Stimulated activated CD4-positive, alpha-beta T cell treated with anti-CD3 and anti-CD28 coated beads, TNF-alpha, amount 100 ng/mL, for 1 hour (primary cell): ENCODE data around the gene CDH1.
A peak's percentile ranks its signal among the peaks of the same experiment; 100 is the strongest.

Experiments
- DNase-seq, 3 donors: peaks; one replicate each; pipeline ENCODE4 v3.0.0-alpha.2; 2020; ENCODE audit warnings: low read depth in 3 of 3, low spot score in 1 of 3

CDH1 gene

DNA sequence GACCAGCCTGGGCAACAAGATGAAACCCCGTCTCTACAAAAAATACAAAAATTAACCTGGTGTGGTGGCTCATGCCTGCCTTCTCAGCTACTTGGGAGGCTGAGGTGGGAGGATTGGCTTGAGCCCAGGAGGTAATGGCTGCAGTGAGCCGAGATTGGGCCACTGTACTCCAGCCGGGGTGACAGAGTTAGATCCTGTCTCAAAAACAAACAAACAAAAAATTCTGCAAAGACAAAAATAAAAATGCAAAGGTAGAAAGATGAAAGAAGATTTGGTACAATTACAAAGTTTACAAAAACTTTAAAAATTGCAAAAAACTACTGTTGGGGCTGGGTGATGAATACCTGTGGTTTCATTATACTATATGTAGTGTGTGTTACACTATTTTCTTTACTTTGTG lies 5.5 kb upstream of the CDH1 start:
- no peak for DNase-seq

DNA sequence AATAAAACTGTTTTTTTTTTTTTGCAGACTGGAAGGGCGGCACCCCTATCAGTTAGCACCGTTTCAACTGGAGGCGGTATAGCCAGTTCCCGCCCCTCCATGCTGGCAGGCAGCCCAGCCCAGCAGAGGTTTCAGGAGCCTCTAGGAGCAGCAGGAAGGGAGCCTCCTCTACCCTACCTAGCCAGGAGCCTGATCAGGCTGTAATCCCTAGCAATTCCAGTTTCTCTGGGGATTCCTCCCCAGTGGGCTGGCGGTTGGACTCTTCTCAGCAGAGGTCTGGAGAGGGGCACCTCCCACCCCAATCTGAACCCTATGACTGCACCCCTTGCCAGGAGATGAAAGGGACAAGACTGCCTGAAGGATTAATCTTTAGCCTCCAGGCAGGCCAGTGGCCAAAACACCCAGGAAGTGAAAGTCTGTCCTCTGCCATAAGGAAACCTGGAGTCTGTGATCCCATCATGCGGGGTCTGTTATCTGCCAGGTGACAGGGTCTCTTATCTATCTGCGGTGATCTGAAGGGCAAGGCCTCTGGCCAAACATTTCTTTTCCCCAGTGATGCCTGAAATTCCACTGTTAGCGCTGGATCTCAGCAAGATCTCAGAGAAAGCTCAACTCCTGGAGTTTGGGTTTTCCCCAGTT lies 4.9 kb upstream of the CDH1 start:
- DNase-seq: no peak

DNA sequence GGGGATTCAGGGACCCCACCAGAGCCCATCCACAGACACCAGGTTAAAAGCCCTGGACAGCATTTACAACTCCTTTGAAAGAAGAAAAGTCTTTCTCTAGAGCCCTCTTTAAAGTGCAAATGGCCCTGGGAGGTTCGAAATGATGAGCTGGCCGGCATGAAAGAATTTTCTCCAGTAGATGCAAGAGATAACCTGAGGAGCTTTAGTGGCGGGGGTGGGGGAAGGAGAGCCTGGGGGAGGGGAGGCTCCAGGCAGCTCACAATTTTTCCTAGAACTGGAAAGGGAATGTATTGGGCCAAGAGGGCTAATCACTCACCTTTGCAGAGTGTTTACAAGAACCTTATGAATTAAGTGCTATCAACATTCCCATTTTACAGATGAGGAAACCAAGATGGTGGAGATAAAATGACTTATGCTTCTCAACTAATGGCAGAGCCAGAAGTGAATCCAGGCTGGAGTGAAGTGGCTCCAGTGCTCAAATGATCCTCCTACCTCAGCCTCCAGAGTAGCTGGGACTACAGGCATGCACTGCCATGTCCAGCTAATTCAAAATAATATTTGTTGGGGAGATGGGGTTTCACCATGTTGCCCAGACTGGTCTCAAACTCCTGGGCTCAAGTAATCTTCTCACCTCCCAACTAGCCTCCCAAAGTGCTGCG lies 4.2 kb upstream of the CDH1 start:
- no peak for DNase-seq

DNA sequence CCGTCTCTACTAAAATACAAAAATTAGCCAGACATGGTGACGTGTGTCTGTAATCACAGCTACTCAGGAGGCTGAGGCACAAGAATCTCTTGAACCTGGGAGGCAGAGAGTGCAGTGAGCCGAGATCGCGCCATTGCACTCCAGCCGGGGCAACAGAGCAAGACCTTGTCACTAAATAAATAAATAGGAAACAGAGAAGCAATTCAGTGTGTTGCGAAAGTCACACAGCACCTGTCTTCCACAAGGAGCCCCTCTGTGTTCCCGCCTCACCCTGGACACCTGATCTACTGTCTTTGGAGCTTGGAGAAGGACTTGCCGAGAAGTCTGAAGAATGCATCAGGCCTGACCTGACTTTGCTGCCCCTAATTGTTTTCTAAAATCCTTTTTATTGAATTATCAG lies 3.5 kb upstream of the CDH1 start:
- DNase-seq: no peak

DNA sequence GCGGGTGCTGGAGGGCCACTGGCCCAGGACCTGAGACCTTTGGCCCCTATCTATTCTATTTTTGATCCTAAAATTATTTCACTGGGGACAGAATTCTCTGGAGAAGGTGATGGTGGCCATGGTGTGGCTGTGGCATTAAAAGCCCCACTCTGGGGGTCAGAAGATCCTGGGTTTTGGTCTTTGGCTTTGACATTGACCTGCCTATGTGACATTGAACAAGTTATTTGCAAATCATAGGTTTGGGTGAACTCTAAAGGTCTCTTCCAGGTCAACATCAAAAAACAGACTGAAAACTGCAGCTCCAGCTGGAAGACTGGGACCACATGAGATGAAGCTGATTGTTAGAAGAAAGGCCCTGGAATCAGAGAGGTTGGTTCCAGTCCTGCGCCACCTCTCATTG lies 2.3 kb upstream of the CDH1 start:
- DNase-seq: no peak

DNA sequence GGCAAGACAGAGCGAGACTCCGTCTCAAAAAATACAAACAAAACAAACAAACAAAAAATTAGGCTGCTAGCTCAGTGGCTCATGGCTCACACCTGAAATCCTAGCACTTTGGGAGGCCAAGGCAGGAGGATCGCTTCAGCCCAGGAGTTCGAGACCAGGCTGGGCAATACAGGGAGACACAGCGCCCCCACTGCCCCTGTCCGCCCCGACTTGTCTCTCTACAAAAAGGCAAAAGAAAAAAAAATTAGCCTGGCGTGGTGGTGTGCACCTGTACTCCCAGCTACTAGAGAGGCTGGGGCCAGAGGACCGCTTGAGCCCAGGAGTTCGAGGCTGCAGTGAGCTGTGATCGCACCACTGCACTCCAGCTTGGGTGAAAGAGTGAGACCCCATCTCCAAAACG lies 531 bp upstream of the CDH1 start:
- no peak for DNase-seq

DNA sequence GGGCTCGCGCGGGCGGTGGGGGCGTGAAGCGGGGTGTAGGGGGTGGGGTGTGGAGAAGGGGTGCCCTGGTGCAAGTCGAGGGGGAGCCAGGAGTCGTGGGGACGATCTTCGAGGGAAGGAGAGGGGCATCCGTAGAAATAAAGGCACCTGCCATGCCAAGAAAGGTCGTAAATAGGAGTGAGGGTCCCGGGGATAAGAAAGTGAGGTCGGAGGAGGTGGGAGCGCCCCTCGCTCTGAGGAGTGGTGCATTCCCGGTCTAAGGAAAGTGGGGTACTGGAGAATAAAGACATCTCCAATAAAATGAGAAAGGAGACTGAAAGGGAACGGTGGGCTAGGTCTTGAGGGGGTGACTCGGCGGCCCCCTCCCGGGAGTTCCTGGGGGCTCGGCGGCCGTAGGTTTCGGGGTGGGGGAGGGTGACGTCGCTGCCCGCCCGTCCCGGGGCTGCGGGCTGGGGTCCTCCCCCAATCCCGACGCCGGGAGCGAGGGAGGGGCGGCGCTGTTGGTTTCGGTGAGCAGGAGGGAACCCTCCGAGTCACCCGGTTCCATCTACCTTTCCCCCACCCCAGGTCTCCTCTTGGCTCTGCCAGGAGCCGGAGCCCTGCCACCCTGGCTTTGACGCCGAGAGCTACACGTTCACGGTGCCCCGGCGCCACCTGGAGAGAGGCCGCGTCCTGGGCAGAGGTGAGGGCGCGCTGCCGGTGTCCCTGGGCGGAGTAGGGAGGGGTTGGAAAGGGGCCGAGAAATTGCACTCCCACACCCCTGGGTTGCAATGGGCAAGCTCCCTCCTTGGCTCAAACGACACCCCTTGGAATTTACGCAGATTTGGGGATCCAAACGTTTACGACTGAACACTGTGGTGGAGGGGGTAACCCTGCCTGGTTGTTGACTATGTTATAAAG lies 888 bp downstream of the CDH1 start:
- no peak for DNase-seq

DNA sequence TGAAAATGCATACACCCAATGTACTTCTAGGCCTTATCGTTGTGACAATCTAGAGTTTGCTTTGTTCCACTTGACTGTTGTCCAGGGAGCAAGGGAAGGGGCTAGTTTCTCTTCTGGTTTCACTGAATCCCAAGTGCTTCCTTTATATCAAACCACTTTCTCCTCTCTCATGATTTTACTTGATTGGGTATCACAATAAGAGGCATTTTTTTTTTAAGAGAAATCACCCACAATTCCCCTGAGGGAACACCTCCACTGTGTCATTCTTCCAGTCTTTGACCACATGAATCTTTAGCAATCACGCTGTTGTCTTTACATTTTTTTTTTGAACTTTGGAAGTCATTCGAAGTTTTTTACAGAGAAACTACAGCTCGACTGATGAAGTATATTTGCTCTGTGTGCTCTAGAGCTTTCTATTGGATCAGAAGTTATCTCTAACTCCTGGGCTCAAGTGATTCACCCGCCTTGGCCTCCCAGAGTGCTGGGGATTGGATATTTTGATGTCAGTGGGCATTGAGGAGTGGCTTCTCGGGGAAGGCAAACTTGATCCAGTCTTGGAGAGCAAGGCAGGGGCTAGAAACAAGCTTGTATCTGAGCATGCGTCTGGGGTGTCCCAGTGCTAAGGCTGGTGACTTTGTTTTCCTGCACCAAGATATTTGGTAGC lies 3.0 kb downstream of the CDH1 start:
- no peak for DNase-seq

DNA sequence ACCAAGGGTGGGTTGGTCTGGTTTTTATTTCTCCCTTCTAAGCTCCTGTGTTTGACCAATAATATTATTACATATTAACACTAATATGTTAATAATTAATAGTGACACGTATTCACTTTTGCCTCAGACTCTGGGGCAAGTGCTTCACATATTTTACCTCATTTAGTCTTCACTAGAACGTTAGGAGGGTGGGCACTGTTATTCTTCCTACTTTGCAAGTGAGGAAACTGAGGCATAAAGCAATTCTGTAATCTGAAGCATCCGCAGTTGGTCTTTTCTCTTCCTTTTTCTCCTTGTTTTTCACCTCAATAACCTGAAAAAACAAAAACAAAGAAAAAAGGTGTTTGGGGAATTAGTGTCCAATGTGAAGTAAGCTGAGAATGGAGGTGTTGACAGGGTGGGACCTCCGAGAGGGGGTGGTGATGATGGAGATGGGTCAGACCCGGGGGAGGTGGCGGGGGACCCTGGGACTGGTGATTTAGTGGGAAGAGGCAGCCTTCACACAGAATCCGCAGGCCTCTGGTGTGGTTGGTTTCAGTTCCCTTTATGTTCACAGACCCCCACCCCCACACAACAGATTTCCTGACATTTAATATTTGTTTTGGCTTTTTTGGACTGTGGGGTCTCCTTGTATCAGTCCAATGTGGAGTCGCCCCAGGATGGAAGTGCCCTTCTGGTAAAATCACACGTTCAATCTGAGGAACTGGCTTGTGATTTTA lies 3.7 kb downstream of the CDH1 start:
- DNase-seq: no peak

DNA sequence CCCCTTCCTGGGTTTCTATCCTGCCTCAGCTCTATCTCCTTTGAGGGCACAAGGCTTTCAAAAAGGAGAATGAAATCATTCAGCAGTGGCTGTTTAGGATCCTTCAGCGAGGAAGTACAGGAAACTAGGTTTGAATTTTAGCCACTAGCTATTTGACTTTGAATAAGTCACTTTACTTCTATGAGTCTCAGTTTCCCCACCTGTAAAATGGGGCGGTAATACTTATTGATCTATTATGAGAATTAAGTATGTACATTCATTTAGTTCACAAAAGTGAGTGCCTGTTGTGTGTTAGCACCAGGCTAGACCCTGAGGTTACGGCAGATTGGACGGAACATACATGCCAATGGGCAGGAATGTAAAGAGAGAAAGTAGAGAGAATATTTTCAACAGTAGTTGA lies 6.6 kb downstream of the CDH1 start:
- no peak for DNase-seq

DNA sequence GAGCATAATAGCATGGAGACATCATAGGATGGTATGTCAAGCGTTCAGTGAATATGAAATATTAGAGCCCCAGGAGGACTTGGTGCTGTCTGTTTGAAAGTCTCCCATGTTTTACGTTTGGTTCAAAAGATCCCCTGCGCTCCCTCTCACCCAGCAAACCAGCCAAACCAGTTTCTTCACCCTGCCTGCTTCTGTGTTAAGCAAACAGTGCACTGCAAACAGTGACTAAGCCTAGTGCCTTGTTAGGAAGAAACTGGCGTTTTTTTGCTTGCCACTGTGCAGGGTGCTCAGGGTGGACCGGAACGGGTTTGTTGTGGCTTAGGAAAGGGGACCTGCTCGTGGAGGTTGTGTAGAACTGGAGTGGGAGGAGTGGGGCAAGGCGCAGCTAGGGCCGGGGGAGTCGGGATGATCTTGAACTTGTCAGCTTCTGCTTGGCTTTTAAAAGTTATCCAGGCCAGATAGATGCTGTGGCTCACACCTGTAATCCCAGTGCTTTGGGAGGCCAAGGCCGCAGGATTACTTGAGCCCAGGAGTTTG lies 7.7 kb downstream of the CDH1 start:
- no peak for DNase-seq

DNA sequence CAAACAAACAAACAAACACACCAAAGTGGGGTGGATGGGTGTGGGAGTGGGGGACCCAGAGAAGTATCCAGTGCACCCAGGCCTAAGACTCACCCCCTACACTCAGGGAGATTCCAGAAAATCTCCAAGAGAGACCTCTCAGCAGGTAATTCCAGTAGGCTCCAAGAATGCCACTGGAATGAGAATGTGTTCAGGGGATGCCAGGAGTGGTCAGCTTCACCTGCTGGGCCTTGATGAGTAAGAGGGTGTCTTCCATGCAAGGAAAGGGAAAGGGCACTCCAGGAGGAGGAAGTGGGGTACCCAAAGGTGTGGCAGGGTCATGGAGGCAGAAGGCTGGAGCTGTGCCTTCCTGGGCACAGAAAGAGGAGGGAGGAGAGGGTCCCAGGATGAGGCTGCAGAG lies 9.9 kb downstream of the CDH1 start:
- DNase-seq: no peak

DNA sequence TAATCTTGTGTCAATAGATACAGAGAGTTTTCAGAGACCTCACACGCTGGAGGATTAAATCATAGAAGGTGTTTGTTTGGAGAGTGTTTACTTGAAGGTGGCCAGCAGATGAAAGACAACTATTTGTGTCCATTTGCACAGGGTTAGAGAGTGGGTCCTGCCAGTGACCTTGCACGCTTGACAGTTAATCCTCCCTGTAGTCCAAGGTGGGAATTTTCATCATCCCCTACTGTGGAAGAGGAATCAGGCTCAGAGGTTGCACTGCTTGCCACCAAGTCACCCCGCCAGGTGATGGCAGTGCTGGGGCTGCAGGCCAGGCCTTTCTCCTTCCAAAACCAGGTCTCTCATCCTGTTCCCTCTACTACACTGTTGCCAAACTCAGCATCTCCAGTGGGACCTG lies 12.3 kb downstream of the CDH1 start:
- DNase-seq: no peak

DNA sequence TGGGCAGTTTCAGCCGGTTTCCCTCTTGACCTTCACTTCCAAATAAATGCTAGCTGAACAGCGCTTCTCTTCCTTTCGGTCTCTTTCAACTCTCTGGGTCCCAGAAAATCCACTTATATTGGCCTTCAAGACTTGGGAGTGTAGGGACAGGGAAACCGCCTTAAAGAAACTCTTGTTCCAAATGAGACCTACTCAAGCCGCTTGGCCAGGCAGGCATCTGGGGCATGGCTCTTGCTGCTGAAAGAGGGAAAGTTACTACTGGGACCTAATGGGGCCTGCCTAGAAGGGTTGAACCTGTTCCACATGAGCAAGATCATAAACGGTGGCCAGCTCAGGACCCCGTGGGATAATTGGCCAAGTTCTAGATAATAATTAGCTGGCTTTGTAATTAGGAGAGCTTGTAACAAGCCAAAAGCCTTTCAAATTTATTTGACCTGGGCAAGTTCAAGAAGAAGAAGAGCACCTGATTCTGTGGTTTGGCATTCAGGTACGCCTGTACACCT lies 13.2 kb downstream of the CDH1 start:
- DNase-seq: no peak

DNA sequence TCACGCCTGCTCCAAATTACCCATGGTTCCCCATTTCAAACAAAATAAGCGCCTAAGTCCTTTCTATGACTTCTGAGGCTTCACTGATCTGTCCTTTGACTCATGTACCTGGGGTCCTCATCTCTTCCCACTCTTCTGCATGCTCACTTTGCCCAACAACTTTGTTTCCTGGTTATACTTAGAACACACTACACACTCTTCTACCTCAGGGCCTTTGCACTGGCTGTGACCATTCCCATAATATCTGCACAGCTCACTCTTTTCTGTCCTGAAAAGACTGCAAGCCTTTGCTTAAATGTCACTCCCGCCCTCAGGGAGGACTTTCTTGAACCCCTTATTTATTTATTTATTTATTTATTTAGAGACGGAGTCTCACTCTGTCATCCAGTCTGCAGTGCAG lies 14.1 kb downstream of the CDH1 start:
- no peak for DNase-seq

DNA sequence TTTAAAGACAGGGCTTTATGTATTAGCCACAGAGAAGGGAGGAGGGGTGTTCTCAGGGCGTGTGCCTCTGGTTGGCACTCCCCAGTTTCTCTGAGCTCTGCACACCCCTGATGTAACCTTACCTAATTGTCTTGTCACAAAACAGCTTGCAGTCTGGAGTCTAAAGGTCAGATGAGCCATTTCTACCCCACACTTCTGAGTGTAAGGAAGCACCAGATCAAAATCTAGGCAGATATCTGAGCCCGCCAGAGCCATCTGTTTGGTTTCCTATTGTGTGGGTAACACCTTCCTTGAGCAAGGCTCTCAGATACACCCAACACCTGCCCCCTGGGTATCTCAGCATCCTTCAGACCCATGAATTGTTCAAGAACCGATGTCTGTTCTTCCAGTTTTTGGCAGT lies 15.5 kb downstream of the CDH1 start:
- DNase-seq: no peak

DNA sequence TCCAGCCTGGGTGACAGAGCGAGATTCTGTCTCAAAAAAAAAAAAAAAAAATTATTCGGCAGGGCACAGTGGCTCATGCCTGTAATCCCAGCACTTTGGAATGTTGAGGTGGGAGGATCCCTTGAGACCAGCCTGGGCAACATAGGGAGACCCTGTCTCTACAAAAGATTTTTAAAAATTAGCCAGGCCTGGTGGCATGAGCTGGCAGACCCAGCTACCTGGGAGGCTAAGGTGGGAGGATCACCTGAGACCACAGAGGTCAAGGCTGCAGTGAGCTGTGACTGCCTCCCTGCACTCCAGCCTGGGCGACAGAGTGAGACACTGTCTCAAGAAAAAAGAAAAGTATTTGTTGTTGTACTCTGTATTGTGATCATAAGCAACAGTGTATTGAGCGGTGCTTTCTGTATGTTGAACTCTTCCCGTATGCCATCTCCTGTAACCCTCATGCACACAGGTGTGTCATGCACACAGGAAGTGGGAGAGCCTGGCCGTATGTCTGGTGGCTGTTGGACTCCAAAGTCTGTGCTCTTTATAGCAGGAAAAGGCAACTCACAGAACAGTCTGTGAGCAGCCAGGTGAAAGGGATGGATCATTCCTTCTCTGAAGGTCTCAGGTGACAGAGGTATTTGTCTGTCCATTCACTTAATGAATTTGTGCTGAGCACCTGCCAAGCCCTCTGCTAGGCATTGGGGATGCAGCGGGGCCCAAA lies 17.1 kb downstream of the CDH1 start:
- DNase-seq: no peak

DNA sequence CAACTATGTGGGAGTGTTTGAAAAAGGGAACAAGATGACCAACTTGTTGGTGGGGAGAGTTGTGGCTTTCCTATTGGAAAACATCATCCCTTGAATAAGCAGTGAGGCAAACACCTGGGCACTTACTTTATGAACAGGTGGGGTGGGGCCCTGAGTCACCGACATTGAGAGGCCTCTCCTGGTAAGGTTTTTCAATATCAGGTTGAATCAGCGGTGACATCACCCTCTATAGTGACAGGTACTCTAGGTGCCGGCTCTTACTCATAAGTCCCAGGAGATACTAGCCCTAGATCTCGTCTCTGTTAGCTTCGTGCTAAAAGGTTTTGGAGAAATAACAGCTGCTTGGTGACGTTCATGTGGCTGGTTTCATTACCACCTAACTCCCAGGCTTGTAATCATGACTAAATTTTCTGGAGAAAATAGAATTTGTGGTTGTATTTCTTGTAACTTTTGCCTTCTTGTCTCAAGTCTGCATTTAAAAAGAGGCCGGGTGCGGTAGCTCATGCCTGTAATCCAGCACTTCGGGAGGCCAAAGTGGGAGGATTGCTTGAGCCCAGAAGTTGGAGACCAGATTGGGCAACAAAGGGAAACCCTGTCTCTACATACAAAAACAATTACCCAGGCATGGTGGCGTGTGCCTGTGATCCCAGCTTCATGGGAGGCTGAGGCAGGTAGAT lies 19.3 kb downstream of the CDH1 start:
- DNase-seq: peak in 1 of 3 donors; percentile 23

DNA sequence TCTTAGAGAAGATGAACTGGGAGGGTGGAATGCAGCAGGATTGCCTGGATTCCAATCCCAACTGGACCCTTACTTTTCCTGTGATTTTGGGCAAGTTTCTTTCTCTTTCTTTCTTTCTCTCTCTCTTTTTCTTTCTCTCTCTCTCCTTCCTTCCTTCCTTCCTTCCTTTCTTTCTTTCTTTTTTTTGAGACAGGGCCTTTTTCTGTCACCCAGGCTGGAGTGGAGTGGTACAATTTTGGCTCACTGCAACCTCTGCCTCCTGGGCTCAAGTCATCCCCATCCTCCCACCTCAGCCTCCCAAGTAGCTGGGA lies 20.5 kb downstream of the CDH1 start:
- no peak for DNase-seq

DNA sequence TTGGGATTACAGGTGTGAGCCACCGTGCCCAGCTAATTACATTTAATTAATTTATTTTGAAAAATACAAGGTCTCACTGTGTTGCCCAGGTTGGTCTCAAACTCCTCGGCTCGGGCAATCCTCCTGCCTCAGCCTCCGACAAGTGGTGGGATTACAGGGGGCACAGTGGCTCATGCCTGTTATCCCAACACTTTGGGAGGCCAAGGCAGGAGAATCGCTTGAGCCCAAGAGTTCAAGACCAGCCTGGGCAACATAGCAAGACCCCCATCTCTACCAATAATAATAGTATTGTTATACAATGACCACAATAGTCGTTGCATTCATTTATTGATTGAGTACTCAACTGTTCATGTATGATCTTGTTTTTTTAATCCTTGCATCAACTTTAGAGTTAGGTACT lies 22.0 kb downstream of the CDH1 start:
- no peak for DNase-seq
